ENCODE measurements around the gene FABP1.
A peak's percentile ranks its signal among the peaks of the same experiment; 100 is the strongest.

The FABP1 gene

GRCh38 chr2:88113069-88113468 is 14.8 kb downstream of the FABP1 start:
- DNase-seq: no peak

DNA sequence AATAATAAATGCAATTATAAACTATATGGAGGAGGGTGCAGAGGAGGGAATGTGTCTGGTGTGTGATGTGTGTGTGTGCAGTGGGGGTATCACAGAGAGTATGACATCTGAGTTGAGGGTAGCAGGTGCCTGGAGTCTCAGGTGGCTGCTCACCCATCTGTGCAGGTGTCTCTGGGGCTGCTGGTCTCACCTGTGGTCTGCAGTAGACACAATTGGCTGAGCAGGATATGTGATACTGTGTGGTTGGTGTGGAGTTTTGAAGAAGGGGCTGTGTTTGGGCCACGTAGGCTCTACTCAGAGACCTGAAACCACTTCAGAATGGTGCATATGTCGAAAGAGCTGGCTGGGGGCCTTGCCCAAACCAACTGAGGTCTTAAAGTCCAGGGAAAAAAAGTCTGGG is 17.0 kb downstream of the FABP1 start:
- DNase-seq: no peak

DNA sequence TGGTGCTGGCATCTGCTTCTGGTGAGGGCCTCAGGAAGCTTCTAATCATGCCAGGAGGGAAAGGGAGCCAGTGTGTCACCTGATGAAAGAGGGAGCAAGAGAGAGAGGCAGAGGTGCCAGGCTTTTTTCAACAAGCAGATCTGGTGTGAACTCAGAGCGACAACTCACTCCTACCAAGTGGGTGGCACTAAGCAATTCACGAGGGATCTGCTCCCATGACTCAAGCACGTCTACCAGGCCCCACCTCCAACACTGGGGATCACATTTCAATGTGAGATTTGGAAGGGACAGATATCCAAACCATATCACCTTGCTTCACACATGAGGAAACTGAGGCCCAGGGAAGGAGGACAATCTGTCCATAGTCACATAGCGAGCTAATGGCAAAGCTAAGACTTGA is 19.1 kb downstream of the FABP1 start:
- DNase-seq: no peak

DNA sequence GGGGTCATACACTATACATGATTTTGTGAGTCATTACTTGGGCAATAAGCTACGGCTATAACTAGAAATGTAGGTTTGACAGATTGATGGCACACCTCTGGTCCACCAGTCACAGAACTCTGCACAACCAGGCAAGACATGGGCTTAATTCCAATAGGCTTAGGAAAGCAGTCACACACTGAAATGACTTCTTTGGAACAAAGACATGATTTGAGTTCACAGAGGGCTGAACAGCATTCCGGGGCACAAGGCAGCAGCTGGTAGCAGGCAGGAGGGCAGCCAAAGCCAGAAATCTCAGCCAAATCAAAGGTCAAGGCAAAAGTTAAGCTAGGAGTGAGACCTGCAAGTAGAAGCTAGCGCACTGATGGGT is 27.4 kb downstream of the FABP1 start:
- no peak for DNase-seq

- DNase-seq: peak in 1 of 2 experiments; percentile 10
Measured at GRCh38 chr2:88099798-88100488, 27.9 kb downstream of the FABP1 start.

GRCh38 chr2:88098558-88098900 is 29.3 kb downstream of the FABP1 start:
- DNase-seq: no peak

DNA sequence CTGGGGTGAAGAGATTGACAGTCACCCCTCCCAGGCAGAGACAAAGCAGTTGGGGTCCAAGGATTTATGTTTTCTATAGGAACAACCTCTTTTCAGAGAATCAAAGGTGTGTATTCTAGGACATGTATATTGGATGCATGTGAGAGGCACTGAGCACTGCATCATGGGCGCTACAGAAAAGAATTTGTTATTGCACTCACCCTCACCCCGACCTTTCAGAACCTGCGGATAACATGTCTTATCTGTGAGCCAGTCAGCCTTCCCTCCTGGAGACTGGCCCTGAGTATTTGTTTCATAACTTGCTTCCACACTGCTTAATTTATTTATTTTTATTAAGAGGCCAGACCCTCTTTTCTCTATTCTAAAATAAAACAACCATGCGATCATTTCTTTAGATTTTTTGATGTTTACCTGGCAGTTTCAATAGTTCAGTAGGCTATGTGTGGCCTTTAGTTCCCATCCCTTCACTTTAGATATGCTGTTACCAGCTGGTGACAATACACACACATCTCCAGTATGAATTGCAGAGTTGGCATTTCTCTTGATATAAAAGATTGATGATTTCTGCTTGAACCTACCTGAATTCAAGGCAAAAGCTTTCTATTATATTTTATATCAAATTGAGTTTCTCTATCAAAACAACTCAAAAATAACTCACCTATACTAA is 29.8 kb downstream of the FABP1 start:
- DNase-seq: no peak

GRCh38 chr2:88097192-88097591 is 30.7 kb downstream of the FABP1 start:
- DNase-seq: no peak

DNA sequence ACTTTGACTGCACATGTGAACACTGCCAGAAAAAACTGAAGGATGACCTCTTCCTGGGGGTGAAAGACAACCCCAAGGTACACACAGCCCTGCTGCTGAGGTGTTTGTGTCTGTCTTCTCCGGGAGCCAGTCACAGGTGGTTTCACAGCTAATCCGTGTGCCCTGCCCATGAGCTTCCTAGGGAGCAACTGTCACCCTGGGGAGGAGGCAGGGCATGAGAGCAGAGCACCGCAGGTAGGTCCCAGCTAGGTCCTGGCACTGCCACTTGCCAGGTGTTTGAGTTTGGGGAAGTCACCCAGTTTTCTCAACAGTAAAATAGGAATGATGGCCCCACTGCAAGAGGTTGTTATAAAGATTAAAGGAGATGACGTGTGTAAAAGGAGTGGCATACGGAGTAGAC is 31.2 kb downstream of the FABP1 start:
- DNase-seq: no peak

DNA sequence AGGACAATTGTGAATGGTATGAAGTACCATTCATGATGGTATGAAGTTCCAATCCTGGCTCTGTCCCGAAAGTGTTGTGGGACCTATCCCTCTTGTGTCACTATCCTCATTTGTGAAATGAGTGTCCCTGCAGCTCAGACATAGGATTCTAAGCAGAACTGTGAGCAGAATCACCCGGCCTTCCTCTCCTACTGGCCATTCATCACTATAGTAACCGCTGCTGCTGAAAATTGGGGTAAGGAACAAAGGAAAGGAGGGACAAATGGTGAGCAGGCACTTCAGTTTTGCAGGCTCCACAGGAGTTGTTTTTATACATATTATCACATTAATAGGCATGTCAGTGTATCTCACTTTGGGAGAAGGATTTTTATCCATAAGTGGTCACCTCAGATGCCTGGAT is 32.8 kb downstream of the FABP1 start:
- no peak for DNase-seq

DNA sequence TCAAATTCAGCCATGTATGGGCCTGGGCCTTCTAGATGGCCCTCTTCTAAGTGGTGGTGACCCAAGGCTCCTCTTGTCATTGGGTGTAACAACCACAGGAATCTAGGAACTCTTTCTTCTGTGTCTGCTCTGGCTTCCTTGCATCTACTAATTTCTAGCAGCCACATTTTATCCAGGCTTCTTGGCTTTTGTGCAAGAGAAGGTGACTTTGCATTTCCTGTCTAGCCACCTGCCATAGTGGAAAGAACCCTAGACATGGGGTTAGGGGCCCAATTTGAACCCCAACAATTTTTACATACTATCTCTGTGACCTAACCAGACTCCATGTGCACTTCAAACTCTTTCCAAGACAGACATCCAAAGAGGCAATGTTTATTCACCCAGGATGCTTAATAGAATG is 35.1 kb downstream of the FABP1 start:
- no peak for DNase-seq

GRCh38 chr2:88091943-88092342 is 35.9 kb downstream of the FABP1 start:
- no peak for DNase-seq

GRCh38 chr2:88090446-88091283 is 37.2 kb downstream of the FABP1 start:
- no peak for DNase-seq

DNA sequence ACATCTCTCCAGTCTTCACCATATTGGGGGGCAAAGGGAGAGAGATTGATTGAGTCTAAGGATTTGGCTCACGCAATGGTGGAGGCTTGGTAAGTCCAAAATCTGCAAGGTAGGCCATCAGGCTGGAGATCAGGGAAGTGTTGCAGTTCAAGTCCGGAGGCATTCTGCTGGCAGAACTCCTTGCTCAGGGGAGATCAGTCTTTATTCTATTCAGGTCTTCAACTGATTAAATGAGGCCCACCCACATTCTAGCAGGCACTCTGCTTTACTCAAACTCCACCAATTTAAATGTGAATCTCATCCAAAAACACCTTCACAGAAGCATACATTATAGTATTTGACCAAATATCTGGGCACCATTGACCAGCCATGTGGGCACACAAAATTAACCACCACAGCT is 38.9 kb downstream of the FABP1 start:
- no peak for DNase-seq

DNA sequence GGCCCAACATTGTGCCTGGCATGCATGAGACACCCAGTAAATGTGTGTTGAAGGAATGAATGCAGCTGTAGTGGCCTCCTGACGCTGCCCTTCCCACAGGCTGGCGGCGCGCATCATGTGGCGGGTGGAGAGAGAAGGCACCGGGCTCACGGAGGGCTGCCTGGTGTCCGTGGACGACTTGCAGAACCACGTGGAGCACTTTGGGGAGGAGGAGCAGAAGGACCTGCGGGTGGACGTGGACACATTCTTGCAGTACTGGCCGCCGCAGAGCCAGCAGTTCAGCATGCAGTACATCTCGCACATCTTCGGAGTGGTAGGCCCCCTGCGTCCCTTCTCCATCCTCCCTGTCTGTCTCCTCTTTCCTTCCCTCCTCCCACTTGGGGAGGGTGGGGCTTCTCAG is 40.1 kb downstream of the FABP1 start:
- DNase-seq: no peak

DNA sequence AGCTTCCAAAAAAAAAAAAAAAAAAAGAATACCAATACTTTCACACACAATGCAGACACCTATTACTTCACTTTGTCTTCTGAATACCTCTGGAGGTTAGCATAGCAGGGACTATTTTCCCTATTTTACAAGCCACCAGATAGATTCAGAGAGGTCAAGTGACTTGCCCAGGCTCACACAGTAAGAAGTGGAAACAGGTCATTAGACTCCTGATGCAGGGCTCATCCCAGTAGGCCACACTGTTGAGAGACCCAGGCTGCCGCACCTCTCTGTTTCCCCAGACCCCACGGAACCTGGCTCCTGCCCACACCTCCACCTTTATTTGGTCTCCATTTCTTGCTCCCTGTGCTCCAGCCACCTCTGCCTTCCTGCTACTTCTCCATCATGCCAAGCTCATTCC is 40.8 kb downstream of the FABP1 start:
- DNase-seq: no peak

DNA sequence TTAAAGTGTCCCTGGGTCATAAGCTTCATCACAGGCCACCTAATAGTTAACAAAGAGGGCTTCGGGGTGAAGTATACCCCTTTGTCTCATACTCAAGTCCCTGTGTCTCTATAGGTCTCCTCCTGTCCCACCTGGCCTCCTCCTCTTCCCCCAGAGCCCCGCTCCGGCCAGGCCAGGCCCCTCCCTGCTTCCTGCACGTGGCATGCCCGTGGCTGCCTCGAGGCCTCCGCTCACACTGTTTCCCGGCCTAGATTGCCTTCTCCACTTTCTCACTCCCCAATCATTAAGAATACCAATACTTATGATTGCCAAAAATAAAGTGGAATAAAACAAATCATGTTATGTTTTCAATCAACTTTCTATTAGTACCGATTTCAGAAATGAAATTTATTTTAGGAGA is 41.5 kb downstream of the FABP1 start:
- DNase-seq: no peak

DNA sequence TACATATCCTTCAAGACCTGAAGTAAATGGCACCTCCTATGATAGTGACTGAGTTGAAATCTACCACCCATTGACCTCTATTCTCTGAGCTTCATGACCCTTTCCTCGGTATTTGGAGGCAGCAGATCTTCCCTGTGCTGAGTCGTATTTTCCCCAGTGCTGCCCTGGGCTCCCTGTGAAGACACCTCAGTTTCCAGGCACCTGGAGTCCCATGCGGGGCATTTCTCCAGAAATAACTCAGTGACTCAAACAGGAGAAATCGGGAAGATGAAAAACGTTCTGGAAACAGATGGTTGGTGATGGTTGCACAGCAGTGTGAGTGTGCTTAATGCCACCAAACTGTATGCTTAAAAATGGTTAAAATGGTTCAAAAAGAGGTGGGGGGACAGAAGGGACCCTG is 42.3 kb downstream of the FABP1 start:
- no peak for DNase-seq

- DNase-seq: no peak
Measured at GRCh38 chr2:88085099-88085498, 42.8 kb downstream of the FABP1 start.

GRCh38 chr2:88082781-88083180 is 45.1 kb downstream of the FABP1 start:
- no peak for DNase-seq

DNA sequence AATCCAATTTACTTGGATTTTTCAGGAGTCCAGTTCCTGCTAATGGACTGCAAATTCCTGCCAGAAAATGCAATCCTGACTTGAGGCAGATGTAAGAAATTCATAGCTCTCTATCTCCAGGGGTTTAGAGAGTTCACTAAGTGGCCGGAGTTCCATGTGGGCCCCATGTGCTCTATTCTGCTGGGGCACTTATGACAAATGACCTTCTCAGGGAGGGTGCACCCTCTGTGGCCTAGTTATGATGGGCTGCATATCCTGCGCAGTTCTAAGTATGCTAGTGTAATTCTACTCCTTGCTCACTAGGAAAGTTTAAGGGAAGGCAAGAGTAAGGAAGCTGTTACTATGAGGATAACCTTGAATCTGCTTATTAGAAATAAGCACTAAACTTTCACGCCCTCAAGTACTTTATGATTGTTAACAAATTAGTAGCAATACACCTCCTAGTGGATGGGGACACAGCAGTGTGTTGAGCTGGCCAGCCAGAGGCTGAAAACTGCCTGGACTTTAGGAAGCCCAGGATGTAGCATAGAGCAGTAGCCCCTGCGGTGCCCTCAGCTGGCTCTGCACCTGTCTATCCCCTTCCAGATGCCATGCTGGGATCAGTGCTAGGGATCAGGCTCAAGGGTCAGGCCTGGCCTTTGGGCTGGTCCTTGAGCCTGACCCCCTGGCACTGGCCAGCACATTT is 45.8 kb downstream of the FABP1 start:
- no peak for DNase-seq

DNA sequence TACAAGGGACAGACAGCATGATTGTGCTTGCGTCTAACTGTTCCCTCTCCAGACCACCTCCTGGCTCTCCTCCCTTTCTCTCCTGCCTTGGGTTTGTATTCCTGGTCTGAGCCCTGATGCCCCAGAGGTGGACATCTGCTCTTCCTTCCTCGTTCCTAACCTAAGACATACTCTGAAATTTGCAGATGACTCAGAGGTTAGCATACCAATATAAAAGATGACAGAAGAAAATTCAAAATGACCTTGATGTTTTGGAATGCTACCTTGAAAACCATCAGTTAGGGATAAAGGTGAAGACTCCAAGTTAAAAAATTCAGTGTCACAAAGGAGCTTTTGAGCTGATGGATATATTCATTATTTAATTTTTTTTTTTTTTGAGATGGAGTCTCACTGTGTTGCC is 47.3 kb downstream of the FABP1 start:
- DNase-seq: no peak

GRCh38 chr2:88078643-88079172 is 49.2 kb downstream of the FABP1 start:
- no peak for DNase-seq

Measured in NCI-H187 (cell line).